Ovary (tissue), 3 donors: Measurements from ENCODE around the gene CEP131.

Source experiments
- CTCF ChIP-seq, 3 donors: fragments of 450-650 bp in 2 of 3; fragments of 200-600 bp in 1 of 3; IDR thresholded peaks; one replicate each; pipeline versions ENCODE4 v1.5.1 to v1.8.0; 2016 to 2022; ENCODE audit warnings: antibody characterized with exemption in 3 of 3, mild to moderate bottlenecking in 1 of 3
- POLR2A ChIP-seq: fragments of 450-650 bp; IDR thresholded peaks from one replicate; pipeline ENCODE4 v1.6.1; 2017; ENCODE audit warnings: antibody characterized with exemption, mild to moderate bottlenecking, moderate library complexity
- donor health status: DM: no; HTN: no; CAD: no.

GRCh38 chr17:81165246-81166032, 57.3 kb downstream of the CEP131 start, which contains the start of gene PVALEF:
- TF ChIP-seq CTCF (IDR thresholded peaks at IDR 0.05) (no peak), POLR2A (no peak)
